HepG2 (cell line): ENCODE results near the gene ATG7. TPM values are rescaled to one million over a fixed set of nuclear protein-coding genes. Genes with fewer than 3 reads are reported as not detected.
A peak's percentile ranks its signal among the peaks of the same experiment; 100 is the strongest.

Source experiments
- CCAR2 ChIP-seq: fragments of 200-400 bp; formaldehyde crosslinking; optimal IDR thresholded peaks from 2 replicates; pipeline ENCODE3; 2018; ENCODE audit warnings: low read depth, mild to moderate bottlenecking, low read length, moderate library complexity
- CREB1 ChIP-seq, 2 experiments: fragments of 450-650 bp in 1 of 2; IDR thresholded peaks; 2 replicates each; pipeline ENCODE4 v1.6.1; 2016 to 2017; ENCODE audit warnings: control low read depth in 1 of 2, mild to moderate bottlenecking in 1 of 2, missing compliant biosample characterization in 1 of 2, missing genetic modification characterization in 1 of 2
- HDAC6 ChIP-seq: fragments of 200-600 bp; sonication (generic); IDR thresholded peaks from 2 replicates; pipeline ENCODE4 v1.7.0; 2017; ENCODE audit warnings: mild to moderate bottlenecking, antibody characterized with exemption, low read length, low read depth
- HOXD1 ChIP-seq: sonication (generic); formaldehyde crosslinking; IDR thresholded peaks from 2 replicates; pipeline ENCODE4 v1.5.0; 2020; ENCODE audit warnings: missing genetic modification reagents
- KLF6 ChIP-seq: IDR thresholded peaks from 2 replicates; pipeline ENCODE4 v1.8.0; 2016; ENCODE audit warnings: missing biosample characterization, missing genetic modification reagents
- NFYC ChIP-seq: IDR thresholded peaks from 2 replicates; pipeline ENCODE4 v1.6.1; 2016; ENCODE audit warnings: missing genetic modification reagents, missing compliant biosample characterization
- NR2F1 ChIP-seq, 2 experiments: fragments of 450-650 bp in 1 of 2; formaldehyde crosslinking in 1 of 2; IDR thresholded peaks; 2 replicates each; pipeline versions ENCODE4 v1.5.0 to v1.6.1; 2016 to 2020; ENCODE audit warnings: mild to moderate bottlenecking in 1 of 2, missing compliant biosample characterization in 1 of 2, missing genetic modification reagents in 1 of 2, moderate library complexity in 1 of 2
- TBX2 ChIP-seq: sonication (generic); formaldehyde crosslinking; IDR thresholded peaks from 2 replicates; pipeline ENCODE4 v1.5.0; 2020; ENCODE audit warnings: missing genetic modification reagents, mild to moderate bottlenecking, borderline replicate concordance
- TP53 ChIP-seq: sonication (generic); formaldehyde crosslinking; conservative IDR thresholded peaks from 2 replicates; pipeline ENCODE4 v1.4.0; 2020; ENCODE audit warnings: missing genetic modification reagents
- XRCC5 ChIP-seq: fragments of 200-400 bp; formaldehyde crosslinking; optimal IDR thresholded peaks from 2 replicates; pipeline ENCODE3; 2017; ENCODE audit warnings: mild to moderate bottlenecking, low read length
- ZBTB42 ChIP-seq: sonication (generic); formaldehyde crosslinking; IDR thresholded peaks from 2 replicates; pipeline ENCODE4 v1.5.0; 2020; ENCODE audit warnings: mild to moderate bottlenecking, missing genetic modification reagents
- ZNF12 ChIP-seq: sonication (generic); formaldehyde crosslinking; IDR thresholded peaks from 2 replicates; pipeline ENCODE4 v1.5.0; 2020; ENCODE audit warnings: missing genetic modification reagents
- ZNF296 ChIP-seq: sonication (generic); formaldehyde crosslinking; conservative IDR thresholded peaks from 2 replicates; pipeline ENCODE4 v1.5.0; 2020; ENCODE audit warnings: mild to moderate bottlenecking, missing genetic modification reagents
- ZNF570 ChIP-seq: sonication (generic); formaldehyde crosslinking; IDR thresholded peaks from 2 replicates; pipeline ENCODE4 v1.4.0; 2020; ENCODE audit warnings: mild to moderate bottlenecking, missing genetic modification reagents, borderline replicate concordance
- polyA plus RNA-seq, 8 experiments: library from polyadenylated mRNA; depleted of rRNA in 3 of 8; stranded (reverse) in 7 of 8; unstranded in 1 of 8; fragments of >200 nt; fragmentation: Illumina TruSeq in 4 of 8; extraction: Trizol in 4 of 8; gene quantifications; 2 replicates each; pipeline versions ENCODE4 v1.2.1 to v1.2.3, GENCODE V29; 2011 to 2016; ENCODE audit warnings: low read depth in 4 of 8, missing spikeins in 1 of 8, mixed read lengths in 1 of 8; ENCODE audit not compliant: insufficient read depth in 1 of 8
- total RNA-seq, 5 experiments: library from RNA; depleted of rRNA; stranded (reverse); fragments of >200 nt; fragmentation: Illumina TruSeq; extraction: Trizol; gene quantifications; 2 replicates each; pipeline ENCODE4 v1.2.3, GENCODE V29; 2016; ENCODE audit warnings: low read depth in 1 of 5
- TF ChIP-seq, protein P1 (sequence below): sonication (generic); formaldehyde crosslinking; IDR thresholded peaks from 2 replicates; pipeline ENCODE4 v1.5.0; 2020; ENCODE audit warnings: missing genetic modification reagents
- TF ChIP-seq, protein P2 (sequence below): IDR thresholded peaks from 2 replicates; pipeline ENCODE4 v1.6.1; 2016; ENCODE audit warnings: low read depth, missing genetic modification reagents, missing compliant biosample characterization
- TF ChIP-seq, protein P3 (sequence below): sonication (generic); formaldehyde crosslinking; IDR thresholded peaks from 2 replicates; pipeline ENCODE4 v1.8.0; 2022; ENCODE audit warnings: mild to moderate bottlenecking, missing genetic modification reagents, borderline replicate concordance
- TF ChIP-seq, protein P4 (sequence below): sonication (generic); formaldehyde crosslinking; IDR thresholded peaks from 2 replicates; pipeline ENCODE4 v1.4.0; 2020; ENCODE audit warnings: missing genetic modification reagents

ATG7 gene
- total and polyA plus RNA-seq, 2 of the 13 experiments (the other 11 are each of a cell fraction or from before 2014, with no cell fraction given) = 7.8 to 22.1 TPM

DNA sequence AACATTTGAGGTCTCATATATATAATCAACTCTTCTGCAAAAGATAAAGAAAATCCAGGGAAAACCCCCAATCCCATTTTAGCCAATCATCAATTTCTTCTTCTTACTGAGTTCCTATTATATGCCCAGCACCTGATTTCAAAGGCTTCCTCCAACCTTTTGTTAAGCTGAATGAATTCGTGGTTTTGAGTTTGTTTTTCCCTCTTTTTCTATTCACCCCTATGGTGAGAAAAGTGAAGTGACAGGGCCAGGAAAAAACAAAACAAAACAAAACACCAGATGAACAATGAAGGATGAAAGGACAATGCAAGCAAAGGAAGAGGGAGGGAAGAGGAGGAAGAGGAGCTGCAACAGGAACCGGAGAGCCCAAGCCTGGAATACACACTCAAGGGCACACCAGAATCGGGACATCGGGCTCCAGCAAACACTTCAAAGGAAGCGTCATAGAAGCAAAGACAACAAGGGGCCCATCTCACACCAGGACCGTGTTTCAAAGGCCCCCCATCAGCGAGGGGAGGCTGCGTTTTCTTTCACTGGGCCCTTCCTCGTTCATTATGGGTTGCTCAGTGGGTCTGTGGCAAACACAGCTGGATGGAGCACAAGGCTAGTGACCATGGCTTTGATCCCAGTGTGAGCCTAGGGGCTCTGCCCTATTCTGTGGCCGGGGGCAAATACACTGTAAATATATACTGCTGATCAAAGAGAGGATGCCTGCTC lies 321.3 kb downstream of the ATG7 start (continued):
- TF ChIP-seq, protein P1, sequence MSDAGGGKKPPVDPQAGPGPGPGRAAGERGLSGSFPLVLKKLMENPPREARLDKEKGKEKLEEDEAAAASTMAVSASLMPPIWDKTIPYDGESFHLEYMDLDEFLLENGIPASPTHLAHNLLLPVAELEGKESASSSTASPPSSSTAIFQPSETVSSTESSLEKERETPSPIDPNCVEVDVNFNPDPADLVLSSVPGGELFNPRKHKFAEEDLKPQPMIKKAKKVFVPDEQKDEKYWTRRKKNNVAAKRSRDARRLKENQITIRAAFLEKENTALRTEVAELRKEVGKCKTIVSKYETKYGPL (CRISPR knock-in tag) = no peak
- TF ChIP-seq HDAC6 (no peak), XRCC5 (no peak), CCAR2 (no peak), ZNF570 (CRISPR knock-in tag) (no peak), KLF6 (CRISPR knock-in tag) (no peak), CREB1 (IDR thresholded peaks at IDR 0.05) (no peak), CREB1 (CRISPR knock-in tag; IDR thresholded peaks at IDR 0.05) (no peak), ZBTB42 (CRISPR knock-in tag) (no peak), ZNF296 (CRISPR knock-in tag) (no peak), TP53 (CRISPR knock-in tag) (no peak), TBX2 (CRISPR knock-in tag) (peak; percentile 88), ZNF12 (no peak), HOXD1 (CRISPR knock-in tag) (no peak), NR2F1 (CRISPR knock-in tag; IDR thresholded peaks at IDR 0.05) (no peak), NFYC (CRISPR knock-in tag) (no peak)
- TF ChIP-seq, protein P2, sequence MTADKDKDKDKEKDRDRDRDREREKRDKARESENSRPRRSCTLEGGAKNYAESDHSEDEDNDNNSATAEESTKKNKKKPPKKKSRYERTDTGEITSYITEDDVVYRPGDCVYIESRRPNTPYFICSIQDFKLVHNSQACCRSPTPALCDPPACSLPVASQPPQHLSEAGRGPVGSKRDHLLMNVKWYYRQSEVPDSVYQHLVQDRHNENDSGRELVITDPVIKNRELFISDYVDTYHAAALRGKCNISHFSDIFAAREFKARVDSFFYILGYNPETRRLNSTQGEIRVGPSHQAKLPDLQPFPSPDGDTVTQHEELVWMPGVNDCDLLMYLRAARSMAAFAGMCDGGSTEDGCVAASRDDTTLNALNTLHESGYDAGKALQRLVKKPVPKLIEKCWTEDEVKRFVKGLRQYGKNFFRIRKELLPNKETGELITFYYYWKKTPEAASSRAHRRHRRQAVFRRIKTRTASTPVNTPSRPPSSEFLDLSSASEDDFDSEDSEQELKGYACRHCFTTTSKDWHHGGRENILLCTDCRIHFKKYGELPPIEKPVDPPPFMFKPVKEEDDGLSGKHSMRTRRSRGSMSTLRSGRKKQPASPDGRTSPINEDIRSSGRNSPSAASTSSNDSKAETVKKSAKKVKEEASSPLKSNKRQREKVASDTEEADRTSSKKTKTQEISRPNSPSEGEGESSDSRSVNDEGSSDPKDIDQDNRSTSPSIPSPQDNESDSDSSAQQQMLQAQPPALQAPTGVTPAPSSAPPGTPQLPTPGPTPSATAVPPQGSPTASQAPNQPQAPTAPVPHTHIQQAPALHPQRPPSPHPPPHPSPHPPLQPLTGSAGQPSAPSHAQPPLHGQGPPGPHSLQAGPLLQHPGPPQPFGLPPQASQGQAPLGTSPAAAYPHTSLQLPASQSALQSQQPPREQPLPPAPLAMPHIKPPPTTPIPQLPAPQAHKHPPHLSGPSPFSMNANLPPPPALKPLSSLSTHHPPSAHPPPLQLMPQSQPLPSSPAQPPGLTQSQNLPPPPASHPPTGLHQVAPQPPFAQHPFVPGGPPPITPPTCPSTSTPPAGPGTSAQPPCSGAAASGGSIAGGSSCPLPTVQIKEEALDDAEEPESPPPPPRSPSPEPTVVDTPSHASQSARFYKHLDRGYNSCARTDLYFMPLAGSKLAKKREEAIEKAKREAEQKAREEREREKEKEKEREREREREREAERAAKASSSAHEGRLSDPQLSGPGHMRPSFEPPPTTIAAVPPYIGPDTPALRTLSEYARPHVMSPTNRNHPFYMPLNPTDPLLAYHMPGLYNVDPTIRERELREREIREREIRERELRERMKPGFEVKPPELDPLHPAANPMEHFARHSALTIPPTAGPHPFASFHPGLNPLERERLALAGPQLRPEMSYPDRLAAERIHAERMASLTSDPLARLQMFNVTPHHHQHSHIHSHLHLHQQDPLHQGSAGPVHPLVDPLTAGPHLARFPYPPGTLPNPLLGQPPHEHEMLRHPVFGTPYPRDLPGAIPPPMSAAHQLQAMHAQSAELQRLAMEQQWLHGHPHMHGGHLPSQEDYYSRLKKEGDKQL (CRISPR knock-in tag) = 0 out of 2 replicates have a peak, but pooled peaks have one; percentile 25
- TF ChIP-seq, protein P3, sequence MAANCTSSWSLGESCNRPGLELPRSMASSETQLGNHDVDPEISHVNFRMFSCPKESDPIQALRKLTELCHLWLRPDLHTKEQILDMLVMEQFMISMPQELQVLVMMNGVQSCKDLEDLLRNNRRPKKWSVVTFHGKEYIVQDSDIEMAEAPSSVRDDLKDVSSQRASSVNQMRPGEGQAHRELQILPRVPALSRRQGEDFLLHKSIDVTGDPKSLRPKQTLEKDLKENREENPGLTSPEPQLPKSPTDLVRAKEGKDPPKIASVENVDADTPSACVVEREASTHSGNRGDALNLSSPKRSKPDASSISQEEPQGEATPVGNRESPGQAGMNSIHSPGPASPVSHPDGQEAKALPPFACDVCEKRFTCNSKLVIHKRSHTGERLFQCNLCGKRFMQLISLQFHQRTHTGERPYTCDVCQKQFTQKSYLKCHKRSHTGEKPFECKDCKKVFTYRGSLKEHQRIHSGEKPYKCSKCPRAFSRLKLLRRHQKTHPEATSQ (CRISPR knock-in tag) = no peak
- TF ChIP-seq, protein P4, sequence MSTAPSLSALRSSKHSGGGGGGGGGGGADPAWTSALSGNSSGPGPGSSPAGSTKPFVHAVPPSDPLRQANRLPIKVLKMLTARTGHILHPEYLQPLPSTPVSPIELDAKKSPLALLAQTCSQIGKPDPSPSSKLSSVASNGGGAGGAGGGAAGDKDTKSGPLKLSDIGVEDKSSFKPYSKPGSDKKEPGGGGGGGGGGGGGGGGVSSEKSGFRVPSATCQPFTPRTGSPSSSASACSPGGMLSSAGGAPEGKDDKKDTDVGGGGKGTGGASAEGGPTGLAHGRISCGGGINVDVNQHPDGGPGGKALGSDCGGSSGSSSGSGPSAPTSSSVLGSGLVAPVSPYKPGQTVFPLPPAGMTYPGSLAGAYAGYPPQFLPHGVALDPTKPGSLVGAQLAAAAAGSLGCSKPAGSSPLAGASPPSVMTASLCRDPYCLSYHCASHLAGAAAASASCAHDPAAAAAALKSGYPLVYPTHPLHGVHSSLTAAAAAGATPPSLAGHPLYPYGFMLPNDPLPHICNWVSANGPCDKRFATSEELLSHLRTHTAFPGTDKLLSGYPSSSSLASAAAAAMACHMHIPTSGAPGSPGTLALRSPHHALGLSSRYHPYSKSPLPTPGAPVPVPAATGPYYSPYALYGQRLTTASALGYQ (CRISPR knock-in tag) = peak; percentile 35; the same call in 1 of the 2 replicates
